ENCODE results near the gene ZNF862. TPM values are rescaled to one million over a fixed set of nuclear protein-coding genes. Genes with fewer than 3 reads are reported as not detected.

ZNF862 gene
- total RNA-seq, 1 donor from 2014 or later, result 8.0 TPM

Other genes starting within 250 kb of the ZNF862 start
- gene ZNF467, start 64.8 kb upstream of the ZNF862 start, total RNA-seq, result 0.07 and 0.12 TPM in 2 replicates
- gene ATP6V0E2, start 35.6 kb downstream of the ZNF862 start, total RNA-seq, result 57.3 and 62.2 TPM in 2 replicates

All from epithelial cell of proximal tubule (primary cell).